Measurements from ENCODE around the gene DUOXA1.

Gene DUOXA1

GRCh38 chr15:45166834-45167630 lies 37.4 kb upstream of the DUOXA1 start:
- Histone ChIP-seq H3K79me2 (ENCODE audit: insufficient read depth, low read length) (peaks cover 15% of the 10 kb centered on the region), H3K9me2 (replicated peaks; ENCODE audit: low read depth, low read length) (no peaks in the 10 kb centered on the region), H3F3A (ENCODE audit: low read depth) (no peaks in the 10 kb centered on the region), H4K20me1 (ENCODE audit: insufficient read depth, low read length, poor library complexity, severe bottlenecking) (no peaks in the 10 kb centered on the region), H2AFZ (ENCODE audit: low read length) (peak overlapping the region; percentile 42), H3K27me3 (ENCODE audit: insufficient read depth, low read length, poor library complexity, severe bottlenecking) (no peaks in the 10 kb centered on the region), H3K36me3 (ENCODE audit: insufficient read depth, low read length) (peaks cover 12% of the 10 kb centered on the region; the same call in 1 of the 2 replicates), H3K4me3 (ENCODE audit: low read length, poor library complexity, severe bottlenecking) (peak overlapping the region; percentile 81), H3K4me2 (ENCODE audit: low read depth, low read length, poor library complexity, severe bottlenecking) (peak overlapping the region; percentile 89), H3K9me3 (ENCODE audit: insufficient read depth, low read depth, low read length) (no peaks in the 10 kb centered on the region), H3K9ac (ENCODE audit: low read depth, low read length, poor library complexity, severe bottlenecking) (peak overlapping the region; percentile 98), H3K4me1 (ENCODE audit: insufficient read depth, low read length, poor library complexity, severe bottlenecking) (peaks cover 27% of the 10 kb centered on the region)
- no peak for TF ChIP-seq EZH2phosphoT487 (IDR thresholded peaks at IDR 0.05; ENCODE audit: borderline replicate concordance)
- peak; percentile 70 for TF ChIP-seq CTCF (conservative IDR thresholded peaks at IDR 0.05; ENCODE audit: low read length)

- H3F3A ChIP-seq (ENCODE audit: low read depth): no peaks in the 10 kb centered on the region
- H3K4me1 ChIP-seq (ENCODE audit: insufficient read depth, low read length, poor library complexity, severe bottlenecking): peaks cover 27% of the 10 kb centered on the region
- peak overlapping the region; percentile 89 for H3K4me2 ChIP-seq (ENCODE audit: low read depth, low read length, poor library complexity, severe bottlenecking)
- H3K9me3 ChIP-seq (ENCODE audit: insufficient read depth, low read depth, low read length): no peaks in the 10 kb centered on the region
- TF ChIP-seq EZH2phosphoT487 (IDR thresholded peaks at IDR 0.05; ENCODE audit: borderline replicate concordance) (no peak), CTCF (conservative IDR thresholded peaks at IDR 0.05; ENCODE audit: low read length) (no peak)
- H3K9me2 ChIP-seq (replicated peaks; ENCODE audit: low read depth, low read length): no peaks in the 10 kb centered on the region
- no peaks in the 10 kb centered on the region for H4K20me1 ChIP-seq (ENCODE audit: insufficient read depth, low read length, poor library complexity, severe bottlenecking)
- peaks cover 15% of the 10 kb centered on the region for H3K79me2 ChIP-seq (ENCODE audit: insufficient read depth, low read length)
- no peak overlapping the region for H2AFZ ChIP-seq (ENCODE audit: low read length)
- H3K9ac ChIP-seq (ENCODE audit: low read depth, low read length, poor library complexity, severe bottlenecking): peak overlapping the region; percentile 98
- H3K4me3 ChIP-seq (ENCODE audit: low read length, poor library complexity, severe bottlenecking): peak overlapping the region; percentile 81
- no peaks in the 10 kb centered on the region for H3K27me3 ChIP-seq (ENCODE audit: insufficient read depth, low read length, poor library complexity, severe bottlenecking)
- no peaks in the 10 kb centered on the region; the same call in 1 of the 2 replicates for H3K36me3 ChIP-seq (ENCODE audit: insufficient read depth, low read length)
Measured at GRCh38 chr15:45165536-45165935, 35.9 kb upstream of the DUOXA1 start.

DNA sequence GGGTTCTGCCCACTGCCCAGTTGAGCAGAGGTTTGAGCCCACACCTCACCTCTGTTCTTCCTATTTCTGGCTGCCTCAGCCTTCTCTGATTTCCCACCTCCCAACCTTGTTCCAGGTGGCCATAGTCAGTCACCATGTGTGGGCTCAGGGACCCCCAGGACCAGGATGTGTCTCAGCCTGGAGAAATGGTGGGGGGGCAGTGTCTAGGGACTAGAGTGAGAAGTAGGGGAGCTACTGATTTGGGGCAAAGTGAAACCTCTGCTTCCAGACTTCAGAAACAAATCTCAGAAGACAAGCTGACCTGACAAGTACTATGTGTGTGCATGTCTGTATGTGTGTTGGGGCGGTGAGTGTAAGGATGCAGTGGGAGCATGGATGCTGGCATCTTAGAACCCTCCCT lies 35.2 kb upstream of the DUOXA1 start:
- Histone ChIP-seq H2AFZ (ENCODE audit: low read length) (no peak overlapping the region), H4K20me1 (ENCODE audit: insufficient read depth, low read length, poor library complexity, severe bottlenecking) (no peaks in the 10 kb centered on the region), H3K9me2 (replicated peaks; ENCODE audit: low read depth, low read length) (no peaks in the 10 kb centered on the region), H3K9ac (ENCODE audit: low read depth, low read length, poor library complexity, severe bottlenecking) (peak overlapping the region; percentile 98), H3K79me2 (ENCODE audit: insufficient read depth, low read length) (peaks cover 15% of the 10 kb centered on the region), H3K27me3 (ENCODE audit: insufficient read depth, low read length, poor library complexity, severe bottlenecking) (no peaks in the 10 kb centered on the region), H3F3A (ENCODE audit: low read depth) (no peaks in the 10 kb centered on the region), H3K36me3 (ENCODE audit: insufficient read depth, low read length) (no peaks in the 10 kb centered on the region; the same call in 1 of the 2 replicates), H3K4me1 (ENCODE audit: insufficient read depth, low read length, poor library complexity, severe bottlenecking) (peaks cover 27% of the 10 kb centered on the region), H3K4me3 (ENCODE audit: low read length, poor library complexity, severe bottlenecking) (no peak overlapping the region), H3K9me3 (ENCODE audit: insufficient read depth, low read depth, low read length) (no peaks in the 10 kb centered on the region), H3K4me2 (ENCODE audit: low read depth, low read length, poor library complexity, severe bottlenecking) (peak overlapping the region; percentile 89)
- no peak for TF ChIP-seq EZH2phosphoT487 (IDR thresholded peaks at IDR 0.05; ENCODE audit: borderline replicate concordance)
- no peak for TF ChIP-seq CTCF (conservative IDR thresholded peaks at IDR 0.05; ENCODE audit: low read length)

All from Loucy (cell line).